Measurements from ENCODE around the gene XPO6. TPM values are rescaled to one million over a fixed set of nuclear protein-coding genes. Genes with fewer than 3 reads are reported as not detected.
A peak's percentile ranks its signal among the peaks of the same experiment; 100 is the strongest.

XPO6 gene
- total RNA-seq, 1 experiment from 2014 or later: 124 TPM

- Histone ChIP-seq H3K18ac (ENCODE audit: insufficient read length, low read depth, low read length) (no peak overlapping the region), H2BK120ac (ENCODE audit: low read depth, low read length, poor library complexity, severe bottlenecking) (no peak overlapping the region)
- no peak overlapping the region for H3K27ac Mint-ChIP-seq
These were observed 4.4 kb downstream of the XPO6 start for GRCh38 chr16:28207399-28207798.

More at GRCh38 chr16:28207399-28207798, 4.4 kb downstream of the XPO6 start:
- no peak overlapping the region for H2AFZ ChIP-seq (ENCODE audit: low read length)
- Mint-ChIP-seq H3K9me3 (peaks cover 0 to 2% of the 10 kb centered on the region in 2 experiments; a peak in 1 of 5 replicates), H3K27me3 (ENCODE audit: low read depth) (no peaks in the 10 kb centered on the region), H3K4me3 (0 out of 5 replicates have a peak overlapping the region, but pooled peaks of 1 of the 2 experiments have one; percentile 20), H3K4me1 (peaks cover 12 to 19% of the 10 kb centered on the region in 2 experiments), H3K36me3 (ENCODE audit: insufficient read depth in 1 of 3, low read depth in 3 of 3) (peaks cover 17 to 33% (median 25%) of the 10 kb centered on the region in 3 experiments; a peak in 6 of 7 replicates)
- H3K4me2 ChIP-seq (ENCODE audit: insufficient read depth, insufficient read length, low read length): no peak overlapping the region
- no peak overlapping the region for H2BK15ac ChIP-seq (ENCODE audit: low read depth, low read length)
- no peak overlapping the region for H3T11ph ChIP-seq (ENCODE audit: low read length)
- H4K91ac ChIP-seq (ENCODE audit: insufficient read length, low read depth, low read length): no peak overlapping the region
- no peak overlapping the region for H4K8ac ChIP-seq (replicated peaks; ENCODE audit: insufficient read length, low read depth, low read length)
- H4K20me1 ChIP-seq (ENCODE audit: control insufficient read depth, insufficient read depth, insufficient read length): no peaks in the 10 kb centered on the region
- H3K79me2 ChIP-seq (ENCODE audit: insufficient read depth, low read length): peaks cover 31% of the 10 kb centered on the region; the same call in 1 of the 2 replicates
- no peaks in the 10 kb centered on the region for H3K23me2 ChIP-seq (ENCODE audit: insufficient read length, low read depth, low read length, poor library complexity, severe bottlenecking)
- H3K9me3 ChIP-seq (ENCODE audit: control insufficient read depth, low read depth, low read length): no peaks in the 10 kb centered on the region
- H3K14ac ChIP-seq (ENCODE audit: insufficient read depth, low read length): no peak overlapping the region
- H2AK5ac ChIP-seq (ENCODE audit: insufficient read length, low read length): no peak overlapping the region
- H3K23ac ChIP-seq (ENCODE audit: insufficient read length, low read depth, low read length): no peak overlapping the region
- WGBS (ENCODE audit: extremely low coverage, insufficient read length, low lambda C conversion rate): no CpG with 5 or more reads among the region's 2 CpGs
- TF ChIP-seq CTCF (conservative IDR thresholded peaks at IDR 0.05): no peak
- H3K27ac ChIP-seq (ENCODE audit: insufficient read length, low read depth, low read length): no peak overlapping the region
- H3K56ac ChIP-seq (ENCODE audit: insufficient read length, low read depth, low read length): no peak overlapping the region
- H3K4ac ChIP-seq (ENCODE audit: low read depth, low read length): no peak overlapping the region
- H2BK5ac ChIP-seq (ENCODE audit: insufficient read length, low read length): no peak overlapping the region
- H3K4me1 ChIP-seq (ENCODE audit: insufficient read depth, low read length): no peaks in the 10 kb centered on the region
- no peak overlapping the region for H4K5ac ChIP-seq (ENCODE audit: insufficient read length, low read depth, low read length)
- no peak for DNase-seq
- H3K27me3 ChIP-seq (ENCODE audit: insufficient read depth, low read length): no peaks in the 10 kb centered on the region
- H3K9ac ChIP-seq (ENCODE audit: extremely low read depth, insufficient read length, low read length): no peak overlapping the region
- no peak overlapping the region for H2BK12ac ChIP-seq (ENCODE audit: insufficient read length, low read depth, low read length)
- no peak overlapping the region for H2BK20ac ChIP-seq (ENCODE audit: low read depth, low read length, poor library complexity, severe bottlenecking)
- H3K79me1 ChIP-seq (ENCODE audit: insufficient read depth, low read depth, low read length, poor library complexity, severe bottlenecking): peaks cover 7% of the 10 kb centered on the region

Measured in H9 (cell line).